Right lobe of liver (tissue), 4 donors: Measurements from ENCODE around the gene SORD.

Source experiments
- CTCF ChIP-seq, 4 donors: fragments of 200-600 bp in 3 of 4; fragments of 450-650 bp in 1 of 4; IDR thresholded peaks; one replicate each; pipeline versions ENCODE4 v1.5.1 to v1.8.0; 2016 to 2022; ENCODE audit warnings: antibody characterized with exemption in 4 of 4, mild to moderate bottlenecking in 2 of 4
- POLR2A ChIP-seq: fragments of 450-650 bp; IDR thresholded peaks from one replicate; pipeline ENCODE4 v1.6.1; 2017; ENCODE audit warnings: antibody characterized with exemption, mild to moderate bottlenecking
- donor health status: DM: no; HTN: no; CAD: no.
- donor health status: DM: no; HTN: no; CAD: no.
- donor health status: DM: no; HTN: yes; CAD: no.

GRCh38 chr15:45026651-45027190 lies 3.7 kb downstream of the SORD start:
- TF ChIP-seq POLR2A: no peak
- no peak for TF ChIP-seq CTCF (IDR thresholded peaks at IDR 0.05)
